Stimulated activated CD8-positive, alpha-beta memory T cell treated with anti-CD3 and anti-CD28 coated beads, Interleukin-12 subunit alpha, Interleukin-12 subunit beta, amount 100 ng/mL, for 4 hours (primary cell): Measurements from ENCODE around the gene ICA1L.

Experiments used
- DNase-seq: peaks from one replicate; pipeline ENCODE4 v3.0.0-alpha.2; 2020; ENCODE audit warnings: low read depth

Gene ICA1L

DNA sequence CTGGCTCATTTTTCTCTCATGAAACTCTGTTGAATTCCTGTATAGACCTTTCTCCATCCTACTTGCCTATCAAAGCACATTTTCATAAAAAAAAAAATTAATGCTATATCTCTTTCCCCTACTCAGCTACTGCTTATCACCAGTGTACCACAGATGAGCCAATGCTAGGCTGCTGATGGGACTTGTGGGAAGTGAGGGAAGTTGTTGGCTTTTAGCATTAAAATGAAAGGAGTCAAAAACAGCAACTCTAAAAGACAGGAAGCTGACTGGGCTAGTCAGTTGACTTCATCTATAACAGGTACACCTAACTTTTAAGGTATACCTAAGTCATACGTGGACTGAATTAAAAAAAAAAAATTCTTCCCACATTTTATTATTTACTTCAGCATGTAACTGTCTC, 134.7 kb downstream of the ICA1L start:
- DNase-seq = no peak

DNA sequence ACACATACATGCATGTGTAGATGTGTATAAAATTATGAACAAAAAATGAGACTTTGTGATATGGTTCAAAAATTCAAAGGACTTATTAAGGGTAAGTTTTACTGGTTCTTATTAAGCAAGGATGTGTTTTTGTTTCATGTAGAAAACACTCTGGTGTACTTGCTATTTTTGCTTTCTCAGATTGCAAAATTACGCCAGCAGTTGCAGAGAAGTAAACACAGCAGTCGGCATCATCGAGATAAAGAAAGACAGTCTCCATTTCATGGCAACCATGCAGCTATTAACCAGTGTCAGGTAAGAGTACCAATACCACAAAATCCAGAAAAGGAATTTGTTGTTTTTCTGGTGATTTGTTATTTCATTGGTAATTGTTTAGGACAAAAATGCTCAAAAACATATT, 145.5 kb downstream of the ICA1L start:
- DNase-seq = no peak

GRCh38 chr2:202723746-202724145, 147.8 kb downstream of the ICA1L start:
- no peak for DNase-seq
